ENCODE results near the gene USP32. TPM values are rescaled to one million over a fixed set of nuclear protein-coding genes. Genes with fewer than 3 reads are reported as not detected.

The USP32 gene
- total and polyA plus RNA-seq, 10 of the 15 experiments (the other 5 are each of a cell fraction or from before 2014, with no cell fraction given), result 7.8 to 37.3 (median 25.5) TPM

GRCh38 chr17:60157487-60158040, 234.4 kb downstream of the USP32 start (continued):
- TF ChIP-seq SRF (IDR thresholded peaks at IDR 0.05; ENCODE audit: low read depth in 2 of 2, low read length in 2 of 2), result no peak

- no TSS peak for BruUV-seq (replicated peaks)
- intact Hi-C loops (cut with micrococcal nuclease; ENCODE audit: unreplicated experiment), result no loop called here
- Histone ChIP-seq H2AFZ (ENCODE audit: control insufficient read depth, low read depth, low read length) (no peak overlapping the region), H3K36me3 (ENCODE audit: control insufficient read depth in 2 of 2, insufficient read depth in 2 of 2, low read length in 1 of 2) (no peaks in the 10 kb centered on the region), H3K79me2 (ENCODE audit: control insufficient read depth, insufficient read depth, low read length) (no peaks in the 10 kb centered on the region), H3K9ac (ENCODE audit: control insufficient read depth, insufficient read depth, low read length) (no peak overlapping the region), H3K4me2 (ENCODE audit: control insufficient read depth, insufficient read depth) (no peak overlapping the region), H3K4me1 (ENCODE audit: control insufficient read depth, insufficient read depth, low read length) (peaks cover 5% of the 10 kb centered on the region), H3K4me3 (no peak overlapping the region), H4K20me1 (ENCODE audit: control insufficient read depth, insufficient read depth) (no peaks in the 10 kb centered on the region), H3K27ac (ENCODE audit: control insufficient read depth, insufficient read depth) (no peak overlapping the region), H3K27me3 (replicated peaks in 1 of 2; ENCODE audit: control insufficient read depth in 2 of 2, insufficient read depth in 2 of 2, low read length in 1 of 2) (no peaks in the 10 kb centered on the region), H3K9me3 (replicated peaks; ENCODE audit: control insufficient read depth, insufficient read depth, low read length) (no peaks in the 10 kb centered on the region)
- FAIRE-seq, result no peak
- ATAC-seq, result no peak
- 36% methylated on average over 8 of the region's 8 CpGs for WGBS (ENCODE audit: insufficient coverage, insufficient replicate concordance, low lambda C conversion rate, missing lambda C conversion rate)
- ChIA-PET POLR2A (no interaction called here), SMC1A (ENCODE audit: uncharacterized antibody, unreplicated experiment) (no interaction called here), RAD21 (ENCODE audit: unreplicated experiment) (no interaction called here), CTCF (no interaction called here)
- DNase-seq (ENCODE audit: low read depth, low spot score), result no peak
- in situ Hi-C loops (cut with MboI), result no loop called here
- TF ChIP-seq WRNIP1 (IDR thresholded peaks at IDR 0.05; ENCODE audit: borderline replicate concordance, low read depth, low read length), result no peak
- TF ChIP-seq BRCA1 (IDR thresholded peaks at IDR 0.05; ENCODE audit: low read depth, low read length), result no peak
- no peak for TF ChIP-seq BACH1 (IDR thresholded peaks at IDR 0.05; ENCODE audit: borderline replicate concordance)
- TF ChIP-seq MXI1 (IDR thresholded peaks at IDR 0.05; ENCODE audit: low read depth, low read length), result no peak
- TF ChIP-seq TAF1 (IDR thresholded peaks at IDR 0.05; ENCODE audit: borderline replicate concordance, low read depth, low read length), result no peak
Measured at GRCh38 chr17:60156746-60157145, 235.2 kb downstream of the USP32 start.

- Histone ChIP-seq H3K9me3 (replicated peaks; ENCODE audit: control insufficient read depth, insufficient read depth, low read length) (no peaks in the 10 kb centered on the region), H3K4me2 (ENCODE audit: control insufficient read depth, insufficient read depth) (no peak overlapping the region), H3K4me3 (no peak overlapping the region), H2AFZ (ENCODE audit: control insufficient read depth, low read depth, low read length) (no peak overlapping the region), H3K9ac (ENCODE audit: control insufficient read depth, insufficient read depth, low read length) (no peak overlapping the region), H4K20me1 (ENCODE audit: control insufficient read depth, insufficient read depth) (no peaks in the 10 kb centered on the region), H3K27me3 (replicated peaks in 1 of 2; ENCODE audit: control insufficient read depth in 2 of 2, insufficient read depth in 2 of 2, low read length in 1 of 2) (peaks cover 2 to 8% of the 10 kb centered on the region in 2 experiments), H3K27ac (ENCODE audit: control insufficient read depth, insufficient read depth) (no peak overlapping the region), H3K4me1 (ENCODE audit: control insufficient read depth, insufficient read depth, low read length) (peaks cover 3% of the 10 kb centered on the region), H3K36me3 (ENCODE audit: control insufficient read depth in 2 of 2, insufficient read depth in 2 of 2, low read length in 1 of 2) (no peaks in the 10 kb centered on the region), H3K79me2 (ENCODE audit: control insufficient read depth, insufficient read depth, low read length) (no peaks in the 10 kb centered on the region)
- RAD21 ChIA-PET (ENCODE audit: unreplicated experiment), result no interaction called here
- TF ChIP-seq RAD21 (IDR thresholded peaks at IDR 0.05; ENCODE audit: insufficient read depth, low read depth, low read length) (no peak), BRCA1 (IDR thresholded peaks at IDR 0.05; ENCODE audit: low read depth, low read length) (no peak), E2F4 (IDR thresholded peaks at IDR 0.05; ENCODE audit: low read depth, low read length) (no peak)
- SMC1A ChIA-PET (ENCODE audit: uncharacterized antibody, unreplicated experiment), result no interaction called here
- FAIRE-seq (no peak), ATAC-seq (no peak), DNase-seq (ENCODE audit: low read depth, low spot score) (no peak)
- POLR2A ChIA-PET, result no interaction called here
- 27% methylated on average over 9 of the region's 9 CpGs for WGBS (ENCODE audit: insufficient coverage, insufficient replicate concordance, low lambda C conversion rate, missing lambda C conversion rate)
- no TSS peak for BruUV-seq (replicated peaks)
- CTCF ChIA-PET, result no interaction called here
- in situ Hi-C loops (cut with MboI), result no loop called here
- intact Hi-C loops (cut with micrococcal nuclease; ENCODE audit: unreplicated experiment), result no loop called here
Measured at GRCh38 chr17:60155815-60156214, 236.1 kb downstream of the USP32 start.

Measured in GM12878 (cell line).